ENCODE results near the gene CLCN3.
"Not testable (repeated sequence)": the region's sequence is repeated elsewhere in the genome, so short reads cannot be mapped to it uniquely, and the experiment has no call there.

The CLCN3 gene

GRCh38 chr4:169618286-169618685 lies 2.1 kb upstream of the CLCN3 start:
- no peak for FAIRE-seq

DNA sequence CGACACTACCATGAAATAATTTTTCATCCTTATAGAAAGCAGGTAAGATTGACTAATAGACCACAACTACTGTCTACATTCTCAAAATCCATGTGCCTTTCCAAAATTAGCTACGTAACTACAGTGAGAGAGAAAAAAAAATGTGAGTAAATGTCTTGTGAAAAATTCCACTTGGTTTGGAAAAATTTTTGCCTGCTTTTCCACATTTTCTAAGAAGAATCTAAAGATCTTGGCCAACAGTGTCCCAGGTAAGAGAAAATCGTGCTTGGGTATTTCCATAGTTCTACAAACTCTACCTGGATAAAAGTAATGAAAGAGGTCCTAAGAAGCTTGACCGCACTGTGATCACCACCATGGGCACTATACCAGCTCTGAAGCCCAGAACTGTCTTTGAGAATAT lies 1.4 kb upstream of the CLCN3 start:
- FAIRE-seq, result no peak

- FAIRE-seq, result no peak
Observed at GRCh38 chr4:169619518-169619957, 840 bp upstream of the CLCN3 start.

- FAIRE-seq, result no peak
Observed at GRCh38 chr4:169620880-169621248, 486 bp downstream of the CLCN3 start.

DNA sequence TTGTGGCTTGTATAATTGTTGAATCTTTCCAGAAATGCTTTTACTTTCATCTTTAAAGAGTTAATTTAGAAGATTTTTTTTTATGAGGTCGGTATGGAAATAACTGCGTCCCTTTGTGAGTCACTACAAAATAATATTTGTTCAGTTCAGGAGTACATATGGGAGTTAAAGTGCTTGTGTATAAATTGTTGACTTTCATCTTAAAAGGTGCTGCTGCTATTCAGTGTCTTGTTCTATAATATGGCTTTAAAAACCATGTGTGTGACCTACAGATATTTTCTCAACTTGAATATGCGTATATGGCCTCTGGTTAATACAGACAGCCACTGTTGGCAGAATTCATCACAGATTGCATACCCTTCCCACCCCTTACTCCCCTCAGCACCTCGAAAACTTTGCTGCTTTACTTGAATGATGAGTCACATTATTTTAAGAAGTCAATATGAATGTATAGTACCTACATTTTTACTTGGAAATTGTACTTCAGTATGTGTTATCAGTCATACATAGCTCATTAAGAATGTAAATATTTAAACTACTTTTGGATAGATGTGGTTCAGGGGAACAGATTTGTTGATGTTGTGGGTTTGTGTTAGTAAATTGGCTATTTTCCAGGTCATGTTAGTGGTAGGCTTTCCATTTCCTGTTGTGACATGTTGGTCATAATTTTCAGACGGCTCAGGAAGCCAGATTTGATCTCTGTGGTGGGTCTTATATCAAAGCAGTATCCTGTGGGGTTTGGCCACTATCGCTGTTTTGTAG lies 1.5 kb downstream of the CLCN3 start:
- FAIRE-seq, result no peak

DNA sequence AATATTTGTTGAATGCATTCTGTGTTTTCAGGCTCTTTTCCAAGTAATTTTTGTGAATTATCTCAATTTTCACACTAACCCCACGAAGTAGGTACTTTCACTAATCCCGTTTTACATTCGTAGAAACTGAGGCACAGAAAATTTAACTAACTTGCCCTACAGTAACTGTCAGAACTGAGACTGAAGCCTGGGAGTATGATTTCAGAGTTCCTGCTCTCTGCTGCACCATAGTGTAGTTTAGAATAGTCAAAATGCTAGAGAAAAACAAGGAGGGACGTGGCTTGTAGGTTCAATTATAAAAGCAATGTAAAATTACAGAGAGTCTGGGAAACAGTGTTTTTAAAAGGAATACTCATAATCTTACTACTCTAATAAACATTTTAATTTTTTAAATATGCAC lies 2.2 kb downstream of the CLCN3 start:
- FAIRE-seq, result no peak

DNA sequence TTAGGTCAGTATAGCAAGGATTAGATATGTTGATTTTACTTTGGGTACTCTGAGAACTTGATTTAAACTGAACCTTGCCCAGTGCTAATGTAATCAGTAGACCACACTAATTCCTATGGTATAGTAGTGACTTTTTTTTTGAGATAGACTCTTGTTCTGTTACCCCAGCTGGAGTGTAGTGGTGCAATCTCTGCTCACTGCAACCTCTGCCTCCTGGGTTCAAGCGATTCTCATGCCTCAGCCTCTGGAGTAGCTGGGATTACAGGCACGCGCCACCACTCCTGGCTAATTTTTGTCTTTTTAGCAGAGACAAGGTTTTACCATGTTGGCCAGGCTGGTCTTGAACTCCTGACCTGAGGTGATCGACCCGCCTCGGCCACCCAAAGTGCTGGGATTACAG lies 3.6 kb downstream of the CLCN3 start:
- not testable (repeated sequence) for FAIRE-seq

DNA sequence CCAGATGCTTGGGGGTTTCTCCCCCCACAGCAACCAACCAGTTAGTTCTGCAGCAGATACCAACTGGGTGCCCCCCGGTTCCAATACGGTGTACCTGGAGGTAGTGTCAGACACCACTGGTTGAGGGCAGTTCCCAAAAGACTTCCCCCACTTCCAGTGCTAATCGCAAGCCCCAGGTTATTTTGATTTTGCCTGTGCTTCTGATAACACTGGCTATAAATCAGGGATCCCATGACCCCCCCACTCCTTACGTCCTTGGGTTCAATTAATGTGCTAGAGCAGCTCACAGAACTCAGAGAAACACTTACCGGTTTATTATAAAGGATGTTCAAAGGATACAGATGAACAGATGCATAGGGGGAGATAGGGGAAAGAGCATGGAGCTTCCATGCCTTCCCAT lies 5.5 kb downstream of the CLCN3 start:
- FAIRE-seq, result no peak

- no peak for FAIRE-seq
Observed at GRCh38 chr4:169626331-169627282, 6.2 kb downstream of the CLCN3 start.

DNA sequence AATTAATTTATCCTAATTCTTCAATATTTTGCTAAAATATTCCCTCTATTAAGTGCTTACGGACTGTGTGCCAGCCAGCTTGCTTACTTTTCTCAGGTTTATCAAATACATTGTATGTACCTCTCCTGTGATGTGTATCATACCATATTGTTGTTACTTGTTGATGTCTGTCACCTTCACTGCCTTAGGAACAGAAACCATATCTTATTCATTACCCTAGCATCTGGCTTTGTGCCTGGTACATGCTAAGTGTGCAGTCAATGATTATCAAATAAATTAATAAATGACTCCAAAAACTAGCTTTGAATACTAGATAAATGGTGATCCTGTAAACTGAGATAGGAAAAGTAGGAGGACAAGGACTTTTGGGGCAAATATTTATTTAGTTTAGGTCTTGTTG lies 6.9 kb downstream of the CLCN3 start:
- FAIRE-seq, result no peak

DNA sequence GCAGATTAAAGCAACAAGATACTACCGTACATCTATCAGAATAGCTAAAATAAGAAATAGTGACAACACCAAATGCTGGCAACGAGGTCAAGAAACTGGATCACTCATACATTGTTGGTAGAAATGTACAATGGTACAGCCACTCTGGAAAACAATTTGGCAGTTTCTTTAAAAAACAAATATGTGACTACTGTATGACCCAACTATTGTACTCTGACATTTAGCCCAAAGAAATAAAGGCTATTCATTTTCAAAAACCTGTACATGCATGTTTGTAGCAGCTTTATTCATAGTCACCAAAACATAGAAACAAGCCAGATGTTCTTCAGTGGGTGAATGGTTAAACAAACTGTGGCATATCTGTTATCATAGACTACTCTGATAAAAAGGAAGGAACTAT lies 8.2 kb downstream of the CLCN3 start:
- no peak for FAIRE-seq

GRCh38 chr4:169630069-169630468 lies 9.7 kb downstream of the CLCN3 start:
- no peak for FAIRE-seq

GRCh38 chr4:169632896-169633295 lies 12.5 kb downstream of the CLCN3 start:
- FAIRE-seq, result no peak

DNA sequence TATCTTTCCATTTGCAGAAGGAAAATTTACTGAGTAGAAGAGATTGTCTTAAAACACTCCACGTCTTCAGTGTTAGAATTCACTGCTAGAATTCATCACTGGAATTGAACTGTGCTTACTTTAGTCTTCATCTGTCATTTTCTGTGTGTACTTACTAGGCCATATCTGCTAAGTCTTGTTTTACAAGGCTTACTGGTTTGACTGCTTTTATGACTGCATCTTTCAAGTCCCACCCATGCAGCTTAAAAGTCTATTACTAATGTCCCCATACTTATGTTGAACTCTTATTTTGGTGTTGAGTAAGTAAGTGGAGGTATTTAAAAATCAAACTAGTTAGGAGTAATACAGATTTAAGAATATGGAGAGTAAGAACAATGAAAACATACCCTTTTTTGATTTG lies 14.6 kb downstream of the CLCN3 start:
- FAIRE-seq, result peak; percentile 73

DNA sequence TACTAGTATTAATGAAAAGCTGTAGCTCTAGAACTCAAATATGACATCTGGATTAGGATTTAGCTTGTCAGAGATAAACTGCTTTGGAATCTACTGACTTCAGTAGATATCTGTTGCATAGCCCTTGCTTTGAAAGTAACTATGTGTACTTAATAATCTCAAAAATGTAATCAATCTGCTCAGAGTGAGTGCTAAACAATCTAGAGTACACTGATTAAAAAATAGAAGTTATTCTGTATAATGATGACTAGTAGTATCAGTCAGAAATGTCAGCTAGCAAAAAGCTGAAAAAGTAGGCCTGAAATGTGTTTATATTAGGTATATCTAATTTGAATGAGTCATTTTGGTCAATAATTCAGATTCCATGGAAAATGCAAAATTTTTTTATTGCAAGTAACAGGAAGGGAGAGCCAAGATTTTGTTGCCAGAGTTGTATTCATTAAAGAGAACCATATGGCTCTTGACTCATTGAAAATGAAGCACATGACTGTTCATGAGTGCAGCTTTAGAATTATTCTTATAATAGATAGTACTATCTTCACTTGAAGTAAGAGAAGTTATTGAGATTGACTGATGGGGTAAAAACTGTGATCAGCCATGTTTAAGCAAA lies 20.0 kb downstream of the CLCN3 start:
- FAIRE-seq, result no peak

DNA sequence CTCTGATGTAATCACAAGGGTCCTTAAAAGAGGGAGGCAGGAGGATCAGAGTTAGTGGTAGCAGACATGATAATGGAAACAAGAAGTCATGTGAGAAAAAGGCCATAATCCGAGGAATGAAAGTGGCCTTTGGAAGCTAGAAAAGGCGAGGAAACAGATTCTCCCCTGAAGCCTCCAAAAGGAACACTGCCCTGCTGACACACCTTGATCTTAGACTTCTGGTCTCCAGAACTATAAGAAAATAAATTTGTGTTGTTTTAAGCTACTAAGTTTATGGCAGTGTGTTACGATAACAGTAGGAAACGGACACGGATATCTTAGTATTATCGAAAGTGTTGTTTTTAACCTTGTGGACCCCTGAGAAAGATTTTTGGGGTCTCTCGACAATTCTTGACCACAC lies 24.4 kb downstream of the CLCN3 start:
- no peak for FAIRE-seq

GRCh38 chr4:169645627-169646026 lies 25.2 kb downstream of the CLCN3 start:
- FAIRE-seq, result no peak

- no peak for FAIRE-seq
Observed at GRCh38 chr4:169649545-169650226, 29.3 kb downstream of the CLCN3 start.

GRCh38 chr4:169650227-169650936 lies 30.0 kb downstream of the CLCN3 start:
- no peak for FAIRE-seq

DNA sequence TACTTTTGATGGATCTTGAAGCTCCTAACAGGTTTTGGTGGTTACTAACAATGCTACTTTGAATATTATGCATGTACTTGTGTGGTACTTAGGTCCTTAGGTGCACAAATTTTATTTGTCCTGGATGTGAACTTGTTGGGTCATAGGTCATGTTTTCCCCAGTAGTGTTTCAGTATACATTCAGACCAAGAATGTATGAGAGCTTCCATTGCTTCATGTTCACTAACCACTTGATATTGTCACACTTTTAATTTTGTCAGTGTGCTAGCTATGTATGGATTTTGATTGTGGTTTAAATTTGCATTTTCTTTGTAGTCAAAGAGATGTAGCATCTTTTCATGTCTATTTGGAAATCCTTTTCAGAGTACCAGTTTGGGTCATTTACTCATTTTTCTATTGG lies 32.2 kb downstream of the CLCN3 start:
- no peak for FAIRE-seq

- FAIRE-seq, result no peak
Observed at GRCh38 chr4:169655401-169655800, 35.0 kb downstream of the CLCN3 start.

- peak; percentile 62 for FAIRE-seq
Observed at GRCh38 chr4:169657470-169658107, 37.2 kb downstream of the CLCN3 start.

Data from colon (tissue), 2 donors.